HG02884 (cell line): Measurements from ENCODE around the gene PRKCA.
"Not testable (repeated sequence)": the region's sequence is repeated elsewhere in the genome, so short reads cannot be mapped to it uniquely, and the experiment has no call there.

Source experiments
- ATAC-seq: cut with Tn5 transposase; IDR thresholded peaks from one replicate; pipeline ENCODE4 v1.9.1; 2021; ENCODE audit warnings: mild to moderate bottlenecking, moderate library complexity; ENCODE audit not compliant: unreplicated experiment

The PRKCA gene

GRCh38 chr17:66322764-66323163 lies 20.4 kb downstream of the PRKCA start:
- no peak for ATAC-seq

DNA sequence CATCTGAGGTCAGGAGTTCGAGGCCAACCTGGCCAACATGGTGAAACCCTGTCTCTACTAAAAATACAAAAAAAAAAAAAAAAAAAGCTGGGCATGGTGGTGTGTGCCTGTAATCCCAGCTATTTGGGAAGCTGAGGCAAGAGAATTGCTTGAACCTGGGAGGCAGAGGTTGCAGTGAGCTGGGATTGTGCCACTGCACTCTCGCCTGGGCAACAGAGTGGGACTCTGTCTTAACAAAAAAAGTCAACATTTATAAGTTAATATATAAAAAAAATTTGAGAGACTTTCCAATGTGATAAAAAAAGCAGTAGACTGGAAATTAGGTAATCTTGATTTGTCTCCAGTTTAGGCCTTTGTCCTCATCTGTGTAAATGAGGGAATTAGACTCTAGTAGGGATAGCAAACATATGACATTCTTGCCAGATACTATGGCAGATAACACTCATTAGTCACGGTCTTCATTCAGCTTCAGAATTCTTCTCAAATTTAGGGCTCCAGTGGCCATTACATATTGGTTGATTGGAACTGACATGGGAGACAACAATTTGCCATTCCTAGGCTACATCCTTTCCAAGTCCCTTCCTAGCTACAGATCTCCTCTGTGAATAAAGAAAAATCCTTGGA lies 22.1 kb downstream of the PRKCA start:
- ATAC-seq = not testable (repeated sequence)

GRCh38 chr17:66326476-66327047 lies 24.1 kb downstream of the PRKCA start:
- ATAC-seq = no peak

DNA sequence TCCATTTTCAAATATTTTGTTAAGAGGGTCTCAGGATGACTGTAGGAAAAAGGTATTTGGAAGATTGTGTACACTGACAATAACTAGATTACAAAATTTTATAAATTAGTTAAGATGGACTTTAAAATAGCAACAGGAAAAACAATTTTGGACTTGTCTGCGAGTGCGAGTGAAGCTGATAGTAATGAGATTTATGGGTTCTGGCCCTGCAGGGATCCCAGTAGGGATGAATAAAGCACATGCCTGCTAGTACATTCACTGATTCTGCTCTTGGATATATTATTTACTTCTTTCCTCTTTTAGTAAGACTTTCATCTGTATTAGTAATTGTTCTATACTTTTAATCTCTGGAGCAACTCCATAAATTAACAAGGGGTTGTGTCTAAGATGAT lies 28.2 kb downstream of the PRKCA start:
- no peak for ATAC-seq

GRCh38 chr17:66331038-66331816 lies 28.8 kb downstream of the PRKCA start:
- no peak for ATAC-seq

GRCh38 chr17:66335797-66336196 lies 33.4 kb downstream of the PRKCA start:
- ATAC-seq = no peak

DNA sequence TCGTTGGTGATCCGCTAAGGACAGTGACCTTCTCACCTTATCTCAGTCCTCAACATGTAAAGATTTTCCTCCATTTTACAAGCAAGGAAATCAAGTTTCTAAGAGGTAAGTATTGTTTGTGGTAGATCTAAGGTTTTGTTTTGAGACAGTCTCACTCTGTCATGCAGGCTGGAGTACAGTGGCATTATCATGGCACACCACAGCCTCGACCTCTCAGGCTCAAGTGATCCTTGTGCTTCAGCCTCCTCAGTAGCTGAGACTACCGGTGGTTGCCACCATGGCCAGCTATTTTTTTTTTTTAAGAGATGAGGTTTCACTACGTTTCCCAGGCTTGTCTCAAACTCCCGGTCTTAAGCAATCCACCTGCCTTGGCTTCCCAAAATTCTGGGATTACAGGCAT lies 34.9 kb downstream of the PRKCA start:
- ATAC-seq = no peak

DNA sequence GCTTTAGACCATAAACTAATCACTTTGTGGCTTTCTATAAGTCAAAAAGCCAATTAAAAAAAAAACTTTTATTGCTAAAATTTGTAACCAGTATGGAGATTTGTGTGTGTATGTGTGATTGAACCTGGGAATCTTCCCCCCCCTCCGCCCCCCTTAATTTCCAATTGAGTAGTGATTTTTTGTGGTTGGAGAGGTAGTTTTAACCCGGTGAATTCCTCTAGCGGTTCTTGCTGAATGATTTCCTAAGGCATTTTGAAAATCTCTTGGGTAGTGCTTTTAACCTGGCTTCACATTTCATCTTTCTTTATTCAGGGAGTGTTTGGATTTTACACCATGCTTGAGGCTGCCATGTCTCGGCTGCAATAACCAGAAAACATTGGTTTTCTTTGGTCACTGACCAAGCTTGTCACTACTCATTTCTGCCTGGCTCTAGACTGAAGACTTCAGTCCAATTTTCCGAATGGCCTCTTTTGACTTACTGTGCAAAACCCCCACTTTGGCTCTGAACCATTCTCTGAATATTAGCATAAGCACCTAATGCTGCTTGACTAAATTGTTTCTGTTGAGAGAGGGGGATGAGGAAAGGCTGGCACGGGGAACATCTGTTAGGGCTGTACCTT lies 35.6 kb downstream of the PRKCA start:
- no peak for ATAC-seq

DNA sequence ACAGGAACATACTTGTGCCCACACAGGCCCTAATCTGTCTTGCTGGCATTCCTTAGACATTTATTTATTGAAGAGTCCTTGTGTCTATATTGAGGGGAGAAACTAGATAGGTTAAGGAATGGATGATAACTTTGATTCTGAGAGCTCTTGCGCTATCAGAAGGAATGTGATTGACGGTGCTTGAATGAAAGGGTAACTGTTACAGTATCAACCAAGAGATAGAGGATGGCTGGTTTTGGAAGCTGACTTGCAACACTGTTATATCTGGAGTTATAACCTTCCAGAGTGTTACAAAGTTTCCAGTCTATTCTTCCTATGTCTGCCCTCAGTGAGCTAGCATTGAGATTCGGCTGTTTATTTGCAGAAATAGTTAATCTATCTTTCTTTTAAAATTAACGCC lies 36.5 kb downstream of the PRKCA start:
- no peak for ATAC-seq

DNA sequence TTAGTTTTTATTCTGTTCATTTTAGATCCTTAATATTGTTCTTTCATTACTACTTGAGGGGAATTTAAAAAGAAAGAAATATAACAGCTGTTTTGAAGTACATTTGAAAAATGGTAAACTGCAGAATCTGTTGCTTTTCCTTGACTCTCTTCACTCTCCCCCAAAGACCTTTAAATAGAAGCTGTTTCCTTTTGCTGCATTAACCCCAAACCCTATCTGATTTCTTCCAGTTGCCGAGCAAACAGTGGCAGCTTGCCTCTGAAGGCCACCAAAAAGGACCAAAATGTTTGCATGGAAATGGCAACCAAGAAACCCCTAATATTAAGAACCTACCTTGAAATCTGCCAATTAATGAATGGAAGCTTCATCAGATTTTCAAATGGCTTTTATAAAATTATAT lies 37.1 kb downstream of the PRKCA start:
- ATAC-seq = no peak

- ATAC-seq = no peak
Measured at GRCh38 chr17:66340720-66341119, 38.3 kb downstream of the PRKCA start.

GRCh38 chr17:66341462-66341861 lies 39.0 kb downstream of the PRKCA start:
- ATAC-seq = no peak

DNA sequence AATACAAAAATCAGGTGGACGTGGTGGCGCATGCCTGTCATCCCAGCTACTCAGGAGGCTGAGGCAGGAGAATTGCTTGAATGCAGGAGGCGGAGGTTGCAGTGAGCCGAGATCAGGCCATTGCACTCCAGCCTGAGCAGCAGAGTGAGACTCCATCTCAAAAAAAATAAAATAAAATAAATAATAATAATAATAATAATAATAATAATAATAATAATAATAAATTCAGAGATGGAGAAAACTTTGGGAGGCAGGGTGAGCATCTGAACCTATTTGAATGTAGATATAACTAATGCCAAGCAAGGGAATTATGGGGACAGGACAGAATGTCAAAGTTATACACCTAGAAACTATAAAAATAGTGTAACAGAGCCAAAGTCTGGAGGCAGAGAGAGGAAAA lies 39.9 kb downstream of the PRKCA start:
- ATAC-seq = not testable (repeated sequence)

DNA sequence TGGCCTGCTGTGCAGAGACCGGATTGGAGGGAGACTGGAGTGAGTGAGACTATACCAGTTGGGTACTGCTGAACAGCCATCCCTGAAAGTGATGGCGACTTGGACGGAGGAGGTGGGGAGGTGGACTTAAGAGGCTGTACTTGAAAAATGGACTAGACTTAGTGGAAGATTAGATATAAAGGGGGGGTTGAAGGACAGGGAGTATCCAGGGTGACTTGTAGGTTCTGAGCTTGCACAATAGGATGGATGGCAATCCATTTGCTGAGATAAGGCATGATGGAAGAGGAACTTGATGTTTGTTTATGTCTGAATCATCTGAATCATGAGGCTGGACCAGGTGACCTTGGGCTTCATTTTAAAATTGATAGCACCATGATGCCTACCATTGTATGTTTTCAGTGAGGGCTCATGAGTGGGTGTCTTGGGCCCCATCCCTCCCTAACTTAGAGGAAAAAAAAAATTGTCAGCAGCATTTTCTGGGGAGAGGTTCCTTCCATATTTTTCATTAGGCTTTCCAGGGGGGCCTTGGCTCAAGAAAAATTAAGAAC lies 41.2 kb downstream of the PRKCA start:
- ATAC-seq = no peak

- ATAC-seq = no peak
Measured at GRCh38 chr17:66344473-66344872, 42.1 kb downstream of the PRKCA start.

GRCh38 chr17:66345264-66345663 lies 42.9 kb downstream of the PRKCA start:
- no peak for ATAC-seq

DNA sequence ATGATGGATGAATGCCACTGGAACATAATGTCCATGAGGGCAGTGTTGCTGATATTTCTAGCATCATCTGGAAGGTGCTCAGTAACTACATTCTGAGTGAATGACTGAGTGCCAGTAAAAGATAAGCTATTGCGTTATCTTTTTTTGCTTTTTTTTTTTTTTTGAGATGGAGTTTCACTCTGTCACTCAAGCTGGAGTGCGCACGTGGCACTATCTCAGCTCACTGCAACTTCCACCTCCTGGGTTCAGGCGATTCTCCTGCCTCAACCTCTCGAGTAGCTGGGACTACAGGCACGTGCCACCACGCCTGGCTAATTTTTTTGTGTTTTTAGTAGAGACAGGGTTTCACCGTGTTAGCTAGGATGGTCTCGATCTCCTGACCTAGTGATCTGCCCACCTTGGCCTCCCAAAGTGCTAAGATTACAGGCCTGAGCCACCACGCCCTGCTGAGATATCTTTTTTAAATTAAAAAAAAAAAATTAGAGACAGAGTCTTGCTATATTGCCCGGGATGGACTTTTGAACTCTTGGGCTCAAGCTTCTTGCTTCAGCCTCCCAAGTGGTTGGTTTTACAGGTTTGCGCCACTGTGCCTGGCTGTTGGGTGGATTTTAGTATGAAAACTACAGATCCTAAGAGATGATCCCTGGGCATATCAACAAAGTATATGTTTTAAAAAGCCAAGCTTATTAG lies 43.7 kb downstream of the PRKCA start:
- ATAC-seq = not testable (repeated sequence)

DNA sequence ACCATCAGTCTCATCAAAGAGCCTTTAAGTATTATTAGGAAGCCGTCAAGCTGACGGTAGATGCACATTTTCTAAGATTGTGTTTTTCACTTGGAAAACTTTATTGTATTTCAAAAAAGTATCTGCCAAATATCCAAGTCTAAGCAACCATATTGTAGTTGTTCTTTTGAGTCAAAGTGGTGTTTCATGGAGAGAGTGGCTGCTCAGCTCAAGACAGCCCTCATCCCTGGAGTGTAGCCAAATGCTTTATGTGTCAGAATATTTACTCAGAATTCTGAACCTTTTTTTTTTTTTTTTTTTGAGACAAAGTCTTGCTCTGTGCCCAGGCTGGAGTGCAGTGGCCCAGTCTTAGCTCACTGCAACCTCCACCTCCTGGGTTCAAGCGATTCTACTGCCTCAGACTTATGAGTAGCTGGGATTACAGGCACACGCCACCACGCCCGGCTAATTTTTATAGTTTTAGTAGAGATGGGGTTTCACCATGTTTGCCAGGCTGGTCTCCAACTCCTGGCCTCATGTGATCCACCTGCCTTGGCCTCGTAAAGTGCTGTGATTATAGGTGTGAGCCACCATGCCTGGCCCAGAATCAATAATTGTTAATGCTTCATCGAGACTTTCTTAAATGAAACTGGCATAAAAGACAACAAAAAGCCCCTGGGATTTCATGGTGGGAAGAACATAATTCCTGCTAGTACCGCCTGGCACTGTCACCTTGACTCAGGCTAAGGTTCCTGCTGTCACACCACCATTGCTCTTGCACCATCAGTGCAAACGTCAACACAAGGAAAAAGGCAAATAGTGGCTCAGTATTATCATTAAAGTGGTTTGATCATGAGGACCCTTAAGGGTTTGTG lies 45.5 kb downstream of the PRKCA start:
- no peak for ATAC-seq

DNA sequence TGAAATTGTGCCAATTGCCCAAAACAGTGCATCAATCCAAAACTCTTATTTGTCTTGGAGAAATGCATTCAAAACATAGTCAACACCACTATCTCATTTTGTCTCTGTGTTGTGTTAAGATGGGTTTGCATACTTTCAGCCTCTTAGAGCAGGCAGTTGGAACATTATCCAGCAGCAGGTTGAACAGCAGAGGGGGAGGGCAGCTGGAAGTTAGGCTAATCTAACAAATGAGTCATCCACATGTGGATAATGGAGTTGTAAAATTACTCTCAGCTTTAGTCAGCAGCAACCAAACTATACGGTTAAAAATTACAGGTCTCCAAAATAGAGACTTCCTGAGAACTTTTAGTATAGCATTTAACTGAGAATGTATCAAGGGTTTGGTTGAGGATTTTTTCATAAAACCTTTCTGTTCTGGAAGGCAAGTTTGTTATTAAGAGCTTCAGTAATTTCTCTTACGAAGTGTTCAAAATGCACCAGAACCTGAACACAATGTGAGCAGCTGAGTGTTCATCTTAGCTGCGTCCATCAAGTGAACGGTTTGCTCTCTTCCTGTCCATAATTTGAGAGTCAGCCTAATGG lies 46.3 kb downstream of the PRKCA start:
- ATAC-seq = no peak
